ENCODE data around the gene RAX.

RAX gene

DNA sequence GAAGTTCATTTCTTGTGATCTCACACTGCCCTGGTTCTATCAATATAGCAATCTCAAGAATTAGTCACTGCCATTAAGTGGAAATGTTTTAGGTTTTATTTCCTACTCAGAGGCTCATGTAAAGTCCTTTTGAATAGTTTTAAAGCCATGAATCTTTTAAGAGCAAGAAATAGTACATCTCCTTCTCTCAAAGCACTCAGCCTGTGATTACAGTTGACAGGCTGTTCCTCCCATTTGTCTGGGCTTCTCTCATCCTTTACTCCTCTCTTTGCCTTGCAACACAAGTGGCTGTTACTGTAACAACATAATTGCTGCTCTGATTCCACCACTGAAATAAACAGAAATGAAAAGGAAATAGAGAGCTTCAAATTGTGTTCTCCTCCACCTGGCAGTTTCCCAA, 34.9 kb downstream of the RAX start:
- DNase-seq = no peak

DNA sequence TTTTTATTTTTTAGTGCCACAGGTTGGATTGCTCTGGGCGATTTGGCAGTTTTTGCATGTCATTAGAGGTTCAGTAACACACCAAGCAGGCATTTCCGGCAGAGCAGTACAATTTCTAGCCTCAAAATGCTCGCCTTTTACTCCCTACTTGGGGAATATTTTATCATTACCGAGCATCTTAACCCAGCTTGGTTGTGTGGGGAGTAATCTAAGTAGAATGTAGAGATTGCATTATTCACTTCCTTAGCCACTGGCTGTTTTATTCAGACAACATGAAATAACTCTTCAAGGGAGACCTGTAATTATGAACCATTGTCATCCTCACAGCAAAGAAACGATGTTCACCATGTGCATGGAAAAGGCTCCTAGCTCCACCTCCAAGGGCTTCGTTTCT, 40.2 kb downstream of the RAX start:
- DNase-seq = no peak

DNA sequence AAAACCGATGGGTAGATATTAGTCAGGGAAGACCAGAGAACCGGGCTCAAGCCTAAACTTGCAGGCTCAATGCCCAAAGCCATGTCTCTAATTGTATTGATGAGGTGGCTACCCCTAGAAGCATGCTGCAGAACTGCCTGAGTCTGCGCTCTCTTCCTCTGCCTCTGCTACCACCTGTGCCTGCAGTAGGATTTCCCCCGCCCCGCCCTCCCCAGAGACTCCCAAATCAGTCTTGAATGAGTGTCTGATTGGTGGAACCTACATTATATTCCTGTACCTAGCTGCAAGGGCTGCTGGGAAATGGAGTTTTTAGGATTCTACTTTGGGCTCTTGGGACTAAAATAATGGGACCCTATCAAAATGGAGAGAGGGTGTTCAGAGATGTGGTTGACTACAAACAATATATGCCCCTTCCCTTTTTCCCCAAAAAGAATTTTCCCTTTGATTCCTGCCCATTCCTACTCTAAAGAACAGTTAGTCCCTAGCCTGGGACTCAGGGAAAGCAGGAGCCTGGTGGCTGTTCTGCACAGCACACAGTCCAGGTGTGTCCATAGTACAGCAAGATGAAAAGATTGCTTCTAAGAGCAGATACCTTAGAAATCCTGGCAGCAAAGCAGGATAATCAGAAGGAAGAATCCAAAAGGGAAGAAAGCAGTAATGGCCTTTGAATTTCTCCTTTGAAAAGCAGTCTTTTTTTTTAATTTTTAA, 40.8 kb downstream of the RAX start:
- DNase-seq = no peak

DNA sequence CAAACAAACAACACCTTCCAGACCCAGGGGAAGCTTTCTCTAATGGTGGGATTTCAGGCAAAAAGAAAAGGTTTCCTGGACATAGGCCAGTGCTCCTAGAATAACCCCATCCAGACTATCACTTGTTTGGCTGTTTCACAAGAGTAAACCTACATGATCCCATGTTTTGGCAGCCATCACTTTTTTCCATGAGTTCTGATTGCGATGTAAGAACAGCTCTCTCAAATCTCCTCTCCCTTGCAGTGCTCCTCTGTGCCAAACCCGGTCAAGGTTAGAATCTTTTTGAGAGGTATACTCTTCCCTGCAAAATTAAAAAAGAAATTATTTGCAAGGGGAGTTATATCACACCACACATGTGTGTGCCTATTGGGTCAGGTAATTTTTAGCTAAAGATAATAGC, 41.4 kb downstream of the RAX start:
- DNase-seq = no peak

DNA sequence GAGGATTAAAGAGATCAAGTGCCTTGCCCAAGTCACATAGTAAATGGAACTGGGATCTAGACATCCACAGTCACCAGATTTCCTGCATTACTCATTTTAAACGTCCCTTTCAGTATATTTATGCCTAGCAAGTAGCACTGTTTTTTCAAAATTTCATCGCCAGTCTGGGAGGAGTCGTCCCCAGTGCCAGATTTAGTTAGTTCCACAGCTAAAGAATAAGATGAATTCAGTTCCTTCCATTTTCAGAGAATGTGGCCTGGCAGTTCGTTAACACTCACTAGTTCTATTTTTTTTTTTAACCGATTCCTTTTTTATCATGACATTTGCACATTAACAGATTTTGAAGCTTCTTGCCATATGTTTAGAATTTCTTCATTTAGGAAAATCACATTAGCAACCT, 42.1 kb downstream of the RAX start:
- no peak for DNase-seq

DNA sequence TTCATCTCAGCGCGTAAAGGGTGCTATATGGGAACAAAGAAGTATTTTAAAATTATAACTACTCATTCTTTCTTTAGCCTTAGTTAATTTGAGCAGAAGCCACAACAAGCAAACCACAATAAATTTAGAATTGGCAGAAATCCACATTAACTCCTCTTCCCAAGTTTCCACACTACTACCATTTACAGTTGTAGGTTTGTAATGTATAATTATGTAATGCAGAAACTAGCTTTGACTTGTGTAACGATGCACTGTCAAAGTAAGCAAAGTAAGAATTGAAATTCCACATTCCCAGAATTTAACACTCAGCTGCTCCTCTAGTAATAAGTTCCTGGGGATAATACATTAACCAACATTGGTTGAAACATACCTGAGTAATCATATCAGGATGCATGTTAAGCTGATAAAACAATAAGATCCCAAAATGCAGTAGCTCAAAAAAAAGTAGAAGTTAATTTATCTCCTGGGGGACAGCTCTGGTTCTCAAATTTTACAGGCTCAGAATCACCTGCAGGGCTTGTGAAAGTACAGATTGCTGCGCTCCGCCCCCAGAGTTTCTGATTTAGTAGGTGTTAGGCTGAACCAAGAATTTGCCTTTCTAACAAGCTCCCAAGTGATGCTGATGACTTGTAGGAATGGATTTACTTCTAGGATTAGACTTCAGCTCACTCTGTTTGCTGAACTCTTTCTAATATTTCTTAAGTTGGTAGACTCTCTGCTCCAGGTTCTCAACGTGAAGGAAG, 43.4 kb downstream of the RAX start:
- DNase-seq = no peak

DNA sequence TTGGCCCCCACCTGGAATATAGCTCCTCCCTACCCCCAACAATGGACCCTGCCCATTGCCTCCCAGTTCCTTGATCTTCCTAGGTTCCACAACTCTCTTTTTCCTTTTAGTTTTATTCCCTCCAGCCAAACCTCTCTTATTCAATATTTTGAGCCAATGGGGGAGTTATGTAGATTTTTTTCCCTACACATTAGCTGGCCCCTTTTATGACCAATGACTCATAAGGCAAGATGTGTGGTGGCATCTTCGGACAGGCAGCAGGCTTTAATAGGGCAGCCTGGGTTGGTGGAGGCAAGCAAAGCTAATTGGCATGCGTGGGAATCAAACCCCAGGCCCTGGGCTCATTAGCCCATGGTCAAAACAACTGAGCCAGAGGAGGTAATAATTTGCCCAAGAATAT, 44.1 kb downstream of the RAX start:
- DNase-seq = no peak

DNA sequence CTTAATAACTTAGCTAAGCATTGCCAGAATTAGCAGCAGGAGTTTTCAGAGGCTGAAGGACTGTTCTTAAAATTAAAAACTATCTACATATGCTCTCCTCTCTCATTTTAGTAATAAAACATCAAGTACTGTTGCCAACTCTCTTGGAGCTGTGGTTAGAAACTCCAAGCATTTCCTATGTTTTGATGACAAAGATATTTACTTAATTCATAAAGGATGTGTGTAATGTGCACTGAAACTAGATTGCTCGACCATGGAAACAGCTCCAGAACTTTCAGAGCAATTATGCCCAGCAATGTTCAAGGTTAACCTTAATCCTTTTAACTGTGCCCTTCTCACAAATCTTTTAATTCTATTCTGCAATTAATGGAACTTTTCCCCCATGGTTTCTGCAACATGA, 44.9 kb downstream of the RAX start:
- no peak for DNase-seq

DNA sequence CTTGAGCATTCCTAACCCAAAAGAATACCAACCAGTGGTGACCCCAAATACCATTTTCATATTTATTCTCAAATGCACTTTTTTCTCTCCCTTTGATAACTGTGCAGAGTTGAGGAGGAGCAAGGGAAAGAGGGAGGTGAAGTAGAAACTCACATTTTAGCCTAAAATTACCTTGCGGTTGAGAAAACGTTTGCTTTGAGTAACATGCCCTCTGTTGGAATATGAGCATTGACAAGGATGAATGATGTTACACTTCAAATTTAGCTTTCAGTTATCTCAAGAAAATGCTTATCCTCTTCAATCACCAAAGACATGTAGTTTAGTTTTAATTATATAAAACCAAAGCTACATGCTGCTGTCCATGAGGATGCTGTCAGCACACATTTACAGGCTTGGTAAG, 50.9 kb downstream of the RAX start:
- no peak for DNase-seq

DNA sequence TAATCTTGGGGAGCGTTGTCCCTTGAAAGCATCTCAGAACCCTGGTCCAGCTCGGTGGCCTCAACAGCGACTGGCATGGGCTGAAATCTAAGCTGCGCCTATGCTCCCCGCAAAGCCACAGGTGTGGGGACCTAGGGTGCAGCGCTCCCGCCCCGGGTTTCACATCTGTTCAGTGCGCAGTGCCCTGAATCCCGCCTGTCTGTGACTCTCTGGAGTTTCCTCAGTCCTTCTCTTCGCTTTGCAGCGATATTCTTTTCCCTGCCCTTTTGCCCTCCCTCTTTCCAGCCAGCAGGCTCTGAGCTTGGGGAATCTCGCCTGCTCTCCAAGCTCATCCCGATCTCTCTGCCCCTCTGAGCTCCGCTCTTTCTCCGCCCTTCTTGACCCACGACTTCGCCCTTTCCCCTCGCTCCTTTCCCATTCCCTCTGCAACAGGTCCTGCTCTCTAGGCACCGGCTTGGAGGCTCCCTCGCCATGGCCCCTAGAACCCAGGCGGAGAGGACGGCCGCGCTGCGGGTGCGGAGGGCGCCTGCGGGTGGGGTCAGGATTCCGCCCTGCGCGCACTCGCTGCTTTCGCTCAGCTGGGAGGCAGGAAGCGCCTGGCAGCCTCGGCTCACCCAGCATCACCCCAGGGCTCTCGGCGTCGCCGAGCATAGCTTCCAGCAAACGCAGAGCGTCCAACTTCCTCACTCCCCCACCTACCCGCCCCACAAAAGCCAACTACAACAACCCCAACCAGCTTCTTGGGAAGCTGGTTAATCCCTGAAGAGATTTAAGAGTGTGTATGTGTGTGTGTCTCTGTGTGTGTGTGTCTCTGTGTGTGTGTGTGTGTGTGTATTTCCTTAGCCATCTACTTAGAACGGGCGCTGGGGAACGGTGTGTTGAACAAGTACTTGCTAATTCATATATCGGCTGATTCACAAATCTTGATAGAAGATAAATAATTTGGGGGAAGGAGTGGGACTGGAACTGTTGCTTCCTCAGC, 52.2 kb downstream of the RAX start:
- DNase-seq = no peak

DNA sequence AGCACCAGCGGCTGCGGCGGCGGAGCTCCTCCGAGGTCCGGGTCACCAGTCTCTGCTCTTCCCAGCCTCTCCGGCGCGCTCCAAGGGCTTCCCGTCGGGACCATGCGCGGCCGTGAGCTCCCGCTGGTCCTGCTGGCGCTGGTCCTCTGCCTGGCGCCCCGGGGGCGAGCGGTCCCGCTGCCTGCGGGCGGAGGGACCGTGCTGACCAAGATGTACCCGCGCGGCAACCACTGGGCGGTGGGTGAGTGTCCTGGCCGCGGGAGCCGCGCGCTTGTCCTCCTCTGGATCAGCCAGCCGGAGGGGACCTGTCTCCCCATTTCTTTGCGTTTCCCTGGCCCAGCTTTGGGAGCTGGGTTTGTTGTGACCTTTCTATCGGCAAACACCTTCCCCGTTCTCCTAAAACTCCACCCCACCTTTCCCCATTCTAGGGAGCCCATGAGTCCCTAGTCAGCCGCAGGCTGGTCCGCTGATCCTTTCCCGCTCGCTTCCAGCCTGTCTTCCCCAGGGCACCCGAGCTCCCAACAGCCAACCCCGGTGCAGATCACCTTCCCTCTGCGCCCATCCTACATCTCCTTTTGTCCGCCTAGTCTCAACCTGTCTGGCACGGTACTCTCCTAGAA, 53.0 kb downstream of the RAX start:
- no peak for DNase-seq

DNA sequence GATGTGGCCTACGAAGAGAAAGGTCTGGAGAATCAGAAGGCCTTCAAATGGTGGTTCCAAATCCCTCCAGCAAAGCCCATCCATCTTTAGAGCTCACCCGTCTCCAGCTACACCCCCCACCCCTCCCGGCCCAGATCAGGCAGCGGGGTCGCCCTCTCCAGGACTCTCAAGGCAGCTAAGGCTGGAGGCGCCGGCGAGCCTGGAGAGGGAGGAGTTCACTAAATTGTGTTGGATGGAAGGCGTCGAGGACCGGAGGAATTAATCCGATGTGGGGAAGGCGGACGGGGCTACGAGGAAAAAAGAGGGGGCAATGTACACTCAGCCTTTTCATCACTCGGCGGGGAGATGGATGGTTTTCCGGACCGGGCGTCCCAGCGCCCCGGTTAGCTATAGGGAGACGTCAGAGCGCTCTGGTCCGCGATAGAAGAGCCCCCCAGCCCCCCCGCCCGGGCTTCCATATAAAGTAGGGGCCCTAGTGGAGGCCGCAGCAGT, 53.5 kb downstream of the RAX start, which contains the start of gene GRP:
TSS of gene GRP (plus strand) at position 487 of the 492 bp plus-strand sequence. CDS start 108 bp downstream, outside the sequence.
- no peak for DNase-seq

DNA sequence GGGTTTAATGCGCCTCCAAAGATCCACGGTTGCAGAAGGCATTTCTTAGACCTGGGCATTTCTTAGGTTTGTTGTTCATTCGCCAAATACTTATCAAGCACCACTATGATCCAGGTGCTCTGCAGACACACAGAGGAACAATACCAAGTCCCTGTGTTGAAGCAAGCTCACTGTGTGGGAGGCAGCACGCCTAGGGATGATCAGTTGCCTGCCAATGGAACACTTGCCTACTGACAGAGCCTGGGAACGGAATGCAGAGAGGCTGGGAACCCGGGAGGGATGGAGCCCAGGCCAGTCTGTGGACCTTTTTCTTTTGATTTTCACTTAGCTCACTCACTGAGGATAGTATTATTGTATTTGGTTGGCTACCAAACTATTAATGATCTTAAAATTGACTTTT, 55.2 kb downstream of the RAX start:
- DNase-seq = no peak

Measured in kidney glomerular epithelial cell (primary cell).